ENCODE measurements around the gene ADPRS.

Gene ADPRS

GRCh38 chr1:36088577-36089392, at the start of gene ADPRS:
ADPRS (plus strand) TSS chr1:36088892; CDS start chr1:36088905, 13 bp downstream.
- peak; percentile 95 for DNase-seq (ENCODE audit: low spot score)

GRCh38 chr1:36040238-36040637, 48.5 kb upstream of the ADPRS start:
- no peak for DNase-seq (ENCODE audit: low spot score)

- no peak for DNase-seq (ENCODE audit: low spot score)
Measured at GRCh38 chr1:36051821-36052220, 36.9 kb upstream of the ADPRS start.

GRCh38 chr1:36053978-36054377, 34.7 kb upstream of the ADPRS start:
- DNase-seq (ENCODE audit: low spot score), result no peak

- no peak for DNase-seq (ENCODE audit: low spot score)
Measured at GRCh38 chr1:36055706-36056105, 33.0 kb upstream of the ADPRS start.

GRCh38 chr1:36062315-36062714, 26.4 kb upstream of the ADPRS start:
- DNase-seq (ENCODE audit: low spot score), result no peak

- no peak for DNase-seq (ENCODE audit: low spot score)
Measured at GRCh38 chr1:36067871-36068270, 20.8 kb upstream of the ADPRS start.

- no peak for DNase-seq (ENCODE audit: low spot score)
Measured at GRCh38 chr1:36068866-36069265, 19.8 kb upstream of the ADPRS start.

GRCh38 chr1:36070349-36070748, 18.3 kb upstream of the ADPRS start:
- DNase-seq (ENCODE audit: low spot score), result no peak

GRCh38 chr1:36076979-36077573, 11.6 kb upstream of the ADPRS start:
- DNase-seq (ENCODE audit: low spot score), result no peak

GRCh38 chr1:36080236-36080635, 8.5 kb upstream of the ADPRS start:
- DNase-seq (ENCODE audit: low spot score), result no peak

- DNase-seq (ENCODE audit: low spot score), result no peak
Measured at GRCh38 chr1:36080801-36081200, 7.9 kb upstream of the ADPRS start.

- DNase-seq (ENCODE audit: low spot score), result no peak
Measured at GRCh38 chr1:36081926-36082485, 6.7 kb upstream of the ADPRS start.

GRCh38 chr1:36083219-36083618, 5.5 kb upstream of the ADPRS start:
- DNase-seq (ENCODE audit: low spot score), result no peak

- peak; percentile 52 for DNase-seq (ENCODE audit: low spot score)
Measured at GRCh38 chr1:36083635-36084496, 4.8 kb upstream of the ADPRS start, which contains the start of gene TEKT2. TEKT2 (plus strand) TSS chr1:36084094; CDS start chr1:36084922, 828 bp downstream.

- no peak for DNase-seq (ENCODE audit: low spot score)
Measured at GRCh38 chr1:36084497-36085115, 4.1 kb upstream of the ADPRS start.

GRCh38 chr1:36085126-36085525, 3.6 kb upstream of the ADPRS start:
- DNase-seq (ENCODE audit: low spot score), result no peak

GRCh38 chr1:36085686-36086526, 2.8 kb upstream of the ADPRS start:
- no peak for DNase-seq (ENCODE audit: low spot score)

GRCh38 chr1:36086529-36087232, 2.0 kb upstream of the ADPRS start:
- no peak for DNase-seq (ENCODE audit: low spot score)
